Neuronal stem cell (in vitro differentiated cells): Measurements from ENCODE around the gene A3GALT2.
A peak's percentile ranks its signal among the peaks of the same experiment; 100 is the strongest.

Source experiments
- DNase-seq: peaks from one replicate; pipeline ENCODE4 v3.0.0-alpha.2; 2013; ENCODE audit warnings: low spot score
- H2AFZ ChIP-seq: one replicate; pipeline ENCODE4 v1.6.1; 2013; ENCODE audit warnings: mild to moderate bottlenecking, low read length, inconsistent platforms
- H2AK5ac ChIP-seq: 2 replicates; pipeline ENCODE4 v1.6.1; 2013; ENCODE audit warnings: low read depth, mild to moderate bottlenecking, inconsistent platforms, low read length, moderate library complexity, mixed read lengths
- H2BK120ac ChIP-seq: 2 replicates; pipeline ENCODE4 v1.6.1; 2013; ENCODE audit warnings: low read depth, mild to moderate bottlenecking, inconsistent platforms, low read length, moderate library complexity, mixed read lengths
- H2BK12ac ChIP-seq: one replicate; pipeline ENCODE4 v1.6.1; 2013; ENCODE audit warnings: low read length, inconsistent platforms
- H2BK15ac ChIP-seq: 2 replicates; pipeline ENCODE4 v1.6.1; 2013; ENCODE audit warnings: mild to moderate bottlenecking, low read length, inconsistent platforms, mixed read lengths
- H2BK5ac ChIP-seq: one replicate; pipeline ENCODE4 v1.6.1; 2013; ENCODE audit warnings: inconsistent platforms, mild to moderate bottlenecking, low read length, moderate library complexity
- H3K14ac ChIP-seq: one replicate; pipeline ENCODE4 v1.6.1; 2013; ENCODE audit warnings: low read length, inconsistent platforms
- H3K18ac ChIP-seq: 2 replicates; pipeline ENCODE4 v1.6.1; 2013; ENCODE audit warnings: low read length, inconsistent platforms
- H3K23ac ChIP-seq: 2 replicates; pipeline ENCODE4 v1.6.1; 2013; ENCODE audit warnings: low read depth, mild to moderate bottlenecking, mixed read lengths, low read length, inconsistent platforms; ENCODE audit not compliant: poor library complexity
- H3K27ac ChIP-seq: replicated peaks from 3 replicates; pipeline ENCODE4 v1.5.1; 2013; ENCODE audit warnings: low read length, inconsistent platforms
- H3K27me3 ChIP-seq, 3 experiments: 2 replicates each; pipeline ENCODE4 v1.6.1; 2013; ENCODE audit warnings: low read length in 3 of 3, mild to moderate bottlenecking in 2 of 3, inconsistent platforms in 1 of 3, low read depth in 1 of 3, mixed read lengths in 1 of 3, moderate library complexity in 1 of 3; ENCODE audit not compliant: control insufficient read depth in 3 of 3, insufficient read depth in 3 of 3
- H3K36me3 ChIP-seq, 2 donors: replicated peaks in 1 of 2; 2 replicates each; pipeline ENCODE4 v1.6.1; 2013; ENCODE audit warnings: low read length in 2 of 2; ENCODE audit not compliant: control insufficient read depth in 2 of 2, insufficient read depth in 2 of 2
- H3K4ac ChIP-seq: 2 replicates; pipeline ENCODE4 v1.6.1; 2013; ENCODE audit warnings: inconsistent platforms, mild to moderate bottlenecking, low read length, moderate library complexity
- H3K4me1 ChIP-seq, 2 donors: 1 replicate in 1 of 2; 2 replicates in 1 of 2; pipeline ENCODE4 v1.6.1; 2013; ENCODE audit warnings: low read length in 2 of 2, low read depth in 1 of 2; ENCODE audit not compliant: control insufficient read depth in 2 of 2, insufficient read depth in 1 of 2
- H3K4me2 ChIP-seq: one replicate; pipeline ENCODE4 v1.6.1; 2013; ENCODE audit warnings: mild to moderate bottlenecking, low read length, inconsistent platforms; ENCODE audit not compliant: insufficient read depth, poor library complexity, severe bottlenecking
- H3K4me3 ChIP-seq, 2 donors: 2 replicates each; pipeline ENCODE4 v1.5.1; 2013; ENCODE audit warnings: low read length in 2 of 2, mild to moderate bottlenecking in 2 of 2, inconsistent platforms in 1 of 2, moderate library complexity in 1 of 2
- H3K79me1 ChIP-seq: one replicate; pipeline ENCODE4 v1.6.1; 2013; ENCODE audit warnings: low read depth, mild to moderate bottlenecking, inconsistent platforms, low read length, moderate library complexity
- H3K9ac ChIP-seq: one replicate; pipeline ENCODE4 v1.6.1; 2013; ENCODE audit warnings: mild to moderate bottlenecking, low read depth, low read length, inconsistent platforms; ENCODE audit not compliant: poor library complexity
- H3K9me3 ChIP-seq, 2 donors: replicated peaks in 1 of 2; 2 replicates each; pipeline versions ENCODE3 to v1.6.1; 2013; ENCODE audit warnings: low read length in 2 of 2, mild to moderate bottlenecking in 2 of 2, inconsistent platforms in 1 of 2, low read depth in 1 of 2, mixed read lengths in 1 of 2, moderate library complexity in 1 of 2; ENCODE audit not compliant: control insufficient read depth in 2 of 2, insufficient read depth in 1 of 2
- H4K8ac ChIP-seq: one replicate; pipeline ENCODE4 v1.6.1; 2013; ENCODE audit warnings: low read depth, mild to moderate bottlenecking, inconsistent platforms, low read length, moderate library complexity
- H4K91ac ChIP-seq: one replicate; pipeline ENCODE4 v1.6.1; 2013; ENCODE audit warnings: low read length, low read depth, mild to moderate bottlenecking, inconsistent platforms; ENCODE audit not compliant: poor library complexity
- WGBS, 2 donors: extraction: QIAGEN DNeasy Blood & Tissue Kit; methylation state at CpG; one replicate each; pipeline ENCODE4 v1.1.7; 2013; ENCODE audit warnings: missing lambda C conversion rate in 2 of 2, mixed read lengths in 1 of 2; ENCODE audit not compliant: insufficient read length in 2 of 2, insufficient replicate concordance in 1 of 2; ENCODE audit errors: extremely low coverage in 2 of 2; 5-methylcytosine and 5-hydroxymethylcytosine counted together

Gene A3GALT2

GRCh38 chr1:33346533-33346926 lies 25.6 kb upstream of the A3GALT2 start:
- Histone ChIP-seq H3K27ac (no peak overlapping the region), H2AFZ (no peak overlapping the region), H3K18ac (no peak overlapping the region), H3K36me3 (peaks cover 5 to 66% of the 10 kb centered on the region in 2 donors), H3K9ac (no peak overlapping the region), H2AK5ac (no peak overlapping the region), H3K79me1 (no peaks in the 10 kb centered on the region), H3K4me2 (peak overlapping the region; percentile 27), H3K4me1 (peaks cover 30 to 50% of the 10 kb centered on the region in 2 donors), H2BK15ac (no peak overlapping the region), H3K4me3 (peak overlapping the region in 1 of 2 donors; percentile 73), H3K27me3 (no peaks in the 10 kb centered on the region), H3K14ac (no peak overlapping the region), H4K91ac (no peak overlapping the region), H3K4ac (no peak overlapping the region), H2BK120ac (no peak overlapping the region), H2BK12ac (no peak overlapping the region), H3K23ac (no peak overlapping the region), H3K9me3 (no peaks in the 10 kb centered on the region), H4K8ac (no peak overlapping the region), H2BK5ac (no peak overlapping the region)
- WGBS, 2 donors = no CpG with 5 or more reads among the region's 3 CpGs
- DNase-seq = no peak

- no peak overlapping the region for H3K4me3 ChIP-seq
- H3K23ac ChIP-seq = no peak overlapping the region
- no peak overlapping the region for H2BK120ac ChIP-seq
- DNase-seq = no peak
- peaks cover 5 to 81% of the 10 kb centered on the region in 2 donors for H3K36me3 ChIP-seq
- no peak overlapping the region for H2AFZ ChIP-seq
- no peaks in the 10 kb centered on the region for H3K9me3 ChIP-seq
- no peak overlapping the region for H3K4me2 ChIP-seq
- no CpG with 5 or more reads among the region's 2 CpGs for WGBS, 2 donors
- no peaks in the 10 kb centered on the region for H3K79me1 ChIP-seq
- H2BK12ac ChIP-seq = no peak overlapping the region
- H2BK15ac ChIP-seq = no peak overlapping the region
- H4K91ac ChIP-seq = no peak overlapping the region
- H3K9ac ChIP-seq = no peak overlapping the region
- H2BK5ac ChIP-seq = no peak overlapping the region
- no peak overlapping the region for H3K18ac ChIP-seq
- H3K4ac ChIP-seq = no peak overlapping the region
- no peak overlapping the region for H4K8ac ChIP-seq
- no peak overlapping the region for H3K27ac ChIP-seq
- H3K27me3 ChIP-seq = no peaks in the 10 kb centered on the region
- H3K4me1 ChIP-seq = peaks cover 35 to 56% of the 10 kb centered on the region in 2 donors
- H3K14ac ChIP-seq = no peak overlapping the region
- H2AK5ac ChIP-seq = no peak overlapping the region
Observed at GRCh38 chr1:33344896-33345560, 24.1 kb upstream of the A3GALT2 start.

- no peak overlapping the region for H4K91ac ChIP-seq
Observed at GRCh38 chr1:33343539-33343938, 22.6 kb upstream of the A3GALT2 start.

GRCh38 chr1:33342041-33342723 lies 21.3 kb upstream of the A3GALT2 start:
- Histone ChIP-seq H2AFZ (no peak overlapping the region), H3K4ac (peak overlapping the region; percentile 68), H3K4me3 (no peak overlapping the region), H3K9ac (peak overlapping the region; percentile 34), H3K23ac (peak overlapping the region; percentile 13), H2BK5ac (peak overlapping the region; percentile 63), H2BK120ac (no peak overlapping the region), H3K27me3 (no peaks in the 10 kb centered on the region), H4K8ac (no peak overlapping the region), H3K14ac (no peak overlapping the region), H3K4me1 (peaks cover 50 to 72% of the 10 kb centered on the region in 2 donors), H3K4me2 (peak overlapping the region; percentile 39), H2AK5ac (peak overlapping the region; percentile 71), H3K36me3 (peaks cover 5 to 84% of the 10 kb centered on the region in 2 donors), H3K18ac (peak overlapping the region; percentile 90), H2BK12ac (peak overlapping the region; percentile 33), H2BK15ac (peak overlapping the region; percentile 24), H3K79me1 (no peaks in the 10 kb centered on the region), H4K91ac (no peak overlapping the region), H3K27ac (peak overlapping the region; percentile 80), H3K9me3 (no peaks in the 10 kb centered on the region)
- no CpG with 5 or more reads among the region's 7 CpGs for WGBS, 2 donors
- peak; percentile 77 for DNase-seq

More at GRCh38 chr1:33343539-33343938, 22.6 kb upstream of the A3GALT2 start:
- Histone ChIP-seq H2BK12ac (no peak overlapping the region), H3K14ac (no peak overlapping the region), H3K18ac (no peak overlapping the region), H2AFZ (no peak overlapping the region), H3K4me2 (no peak overlapping the region), H3K27ac (no peak overlapping the region), H3K9ac (no peak overlapping the region), H3K27me3 (no peaks in the 10 kb centered on the region), H4K8ac (no peak overlapping the region), H3K36me3 (peaks cover 5 to 84% of the 10 kb centered on the region in 2 donors), H3K4me1 (peaks cover 47 to 71% of the 10 kb centered on the region in 2 donors), H3K79me1 (no peaks in the 10 kb centered on the region), H3K9me3 (no peaks in the 10 kb centered on the region), H3K4ac (no peak overlapping the region), H2AK5ac (no peak overlapping the region), H2BK5ac (no peak overlapping the region), H3K23ac (no peak overlapping the region), H2BK15ac (no peak overlapping the region), H3K4me3 (no peak overlapping the region), H2BK120ac (no peak overlapping the region)
- WGBS, 2 donors = no CpG with 5 or more reads among the region's 5 CpGs
- DNase-seq = no peak
